Measurements from ENCODE around the gene TIMELESS.

The TIMELESS gene

GRCh38 chr12:56462565-56462964 lies 13.3 kb upstream of the TIMELESS start:
- peaks cover 5% of the 10 kb centered on the region; the same call in 1 of the 2 replicates for H3F3A ChIP-seq (ENCODE audit: insufficient read depth, low read length)
- H3K79me2 ChIP-seq (ENCODE audit: low read length), result no peaks in the 10 kb centered on the region
- H3K36me3 ChIP-seq (replicated peaks; ENCODE audit: insufficient read depth, low read length), result no peaks in the 10 kb centered on the region
- H3K4me3 ChIP-seq (ENCODE audit: low read length), result no peak overlapping the region
- no peaks in the 10 kb centered on the region for H4K20me1 ChIP-seq (ENCODE audit: insufficient read depth, low read length)
- H3K4me2 ChIP-seq (ENCODE audit: low read depth, low read length), result no peak overlapping the region
- no peak overlapping the region for H2AFZ ChIP-seq (ENCODE audit: low read length)
- H3K9me3 ChIP-seq (replicated peaks; ENCODE audit: insufficient read depth, low read length), result no peaks in the 10 kb centered on the region
- H3K27me3 ChIP-seq (replicated peaks; ENCODE audit: insufficient read depth, low read length), result no peaks in the 10 kb centered on the region
- 0 out of 2 replicates have a peak, but pooled peaks cover 5% of the 10 kb centered on the region for H3K4me1 ChIP-seq (ENCODE audit: low read length)
- no peak for DNase-seq
- no peaks in the 10 kb centered on the region for H3K9me2 ChIP-seq (replicated peaks; ENCODE audit: insufficient read depth, low read length)
- H3K27ac ChIP-seq (ENCODE audit: low read length), result no peak overlapping the region
- no peak overlapping the region for H3K9ac ChIP-seq (ENCODE audit: low read length)
- TF ChIP-seq CTCF (IDR thresholded peaks at IDR 0.05; ENCODE audit: low read length) (no peak), EZH2 (optimal IDR thresholded peaks at IDR 0.05; ENCODE audit: low read depth, low read length) (no peak), EZH2phosphoT487 (IDR thresholded peaks at IDR 0.05; ENCODE audit: low read length) (no peak)

- no peaks in the 10 kb centered on the region for H3F3A ChIP-seq (ENCODE audit: insufficient read depth, low read length)
- TF ChIP-seq EZH2phosphoT487 (IDR thresholded peaks at IDR 0.05; ENCODE audit: low read length) (no peak), CTCF (IDR thresholded peaks at IDR 0.05; ENCODE audit: low read length) (no peak), EZH2 (optimal IDR thresholded peaks at IDR 0.05; ENCODE audit: low read depth, low read length) (no peak)
- no peak for DNase-seq
- H4K20me1 ChIP-seq (ENCODE audit: insufficient read depth, low read length), result no peaks in the 10 kb centered on the region
- H3K9me2 ChIP-seq (replicated peaks; ENCODE audit: insufficient read depth, low read length), result no peaks in the 10 kb centered on the region
- H3K9ac ChIP-seq (ENCODE audit: low read length), result no peak overlapping the region
- no peak overlapping the region for H3K4me2 ChIP-seq (ENCODE audit: low read depth, low read length)
- no peak overlapping the region for H3K4me3 ChIP-seq (ENCODE audit: low read length)
- no peaks in the 10 kb centered on the region for H3K9me3 ChIP-seq (replicated peaks; ENCODE audit: insufficient read depth, low read length)
- H3K36me3 ChIP-seq (replicated peaks; ENCODE audit: insufficient read depth, low read length), result no peaks in the 10 kb centered on the region
- H2AFZ ChIP-seq (ENCODE audit: low read length), result no peak overlapping the region
- H3K27ac ChIP-seq (ENCODE audit: low read length), result no peak overlapping the region; the same call in 1 of the 2 replicates
- H3K27me3 ChIP-seq (replicated peaks; ENCODE audit: insufficient read depth, low read length), result no peaks in the 10 kb centered on the region
- 0 out of 2 replicates have a peak, but pooled peaks cover 5% of the 10 kb centered on the region for H3K4me1 ChIP-seq (ENCODE audit: low read length)
- no peaks in the 10 kb centered on the region for H3K79me2 ChIP-seq (ENCODE audit: low read length)
Observed at GRCh38 chr12:56461235-56462159, 12.3 kb upstream of the TIMELESS start.

GRCh38 chr12:56457817-56458216 lies 8.6 kb upstream of the TIMELESS start:
- Histone ChIP-seq H3K27me3 (replicated peaks; ENCODE audit: insufficient read depth, low read length) (no peaks in the 10 kb centered on the region), H3K79me2 (ENCODE audit: low read length) (no peaks in the 10 kb centered on the region), H2AFZ (ENCODE audit: low read length) (no peak overlapping the region), H3K36me3 (replicated peaks; ENCODE audit: insufficient read depth, low read length) (no peaks in the 10 kb centered on the region), H3K9me2 (replicated peaks; ENCODE audit: insufficient read depth, low read length) (no peaks in the 10 kb centered on the region), H3K4me1 (ENCODE audit: low read length) (no peaks in the 10 kb centered on the region), H3K9me3 (replicated peaks; ENCODE audit: insufficient read depth, low read length) (no peaks in the 10 kb centered on the region), H3K9ac (ENCODE audit: low read length) (no peak overlapping the region), H3K27ac (ENCODE audit: low read length) (no peak overlapping the region), H3K4me2 (ENCODE audit: low read depth, low read length) (no peak overlapping the region), H3F3A (ENCODE audit: insufficient read depth, low read length) (no peaks in the 10 kb centered on the region), H3K4me3 (ENCODE audit: low read length) (no peak overlapping the region), H4K20me1 (ENCODE audit: insufficient read depth, low read length) (no peaks in the 10 kb centered on the region)
- no peak for DNase-seq
- TF ChIP-seq EZH2phosphoT487 (IDR thresholded peaks at IDR 0.05; ENCODE audit: low read length) (no peak), EZH2 (optimal IDR thresholded peaks at IDR 0.05; ENCODE audit: low read depth, low read length) (no peak), CTCF (IDR thresholded peaks at IDR 0.05; ENCODE audit: low read length) (no peak)
